K562 (cell line): ENCODE measurements around the gene GMDS. TPM values are rescaled to one million over a fixed set of nuclear protein-coding genes. Genes with fewer than 3 reads are reported as not detected.

Experiments used
- ATAC-seq: fragments of 200-7000 bp; cut with Tn5 transposase; 3 replicates; pipeline ENCODE4 v1.9.1; 2020; ENCODE audit warnings: moderate library complexity
- BruUV-seq: library from RNA; stranded (reverse); fragments of 400-500 nt; replicated peaks from 2 replicates; lab custom pipeline; 2021; lab: Mats Ljungman, UMichigan
- CTCF ChIA-PET: fragments of 300-600 bp; formaldehyde crosslinking; extraction: SDS; loops from one replicate; lab custom pipeline; 2021; ENCODE audit warnings: low intra/inter-chr PET ratio; lab: Yijun Ruan, JAX
- POLR2A ChIA-PET: fragments of 300-600, 350-650 bp; sonication (Branson Sonifier 250); formaldehyde crosslinking; extraction: SDS; loops from one replicate; lab custom pipeline; 2021; ENCODE audit warnings: antibody characterized with exemption, inconsistent platforms; lab: Yijun Ruan, JAX
- DNase-seq, 4 experiments: peaks; one replicate each; pipeline versions ENCODE4 v3.0.0 to v3.0.0-alpha.2; 2011 to 2018; ENCODE audit warnings: low spot score in 3 of 4, mixed read lengths in 3 of 4; ENCODE audit errors: extremely low read depth in 1 of 4
- FAIRE-seq: peaks from 2 replicates; lab custom pipeline; 2011; peaks lifted over from hg19 to GRCh38; lab: Jason Lieb, UNC
- H2AFZ ChIP-seq: 2 replicates; pipeline ENCODE4 v1.6.0; 2011; ENCODE audit warnings: low read depth, low read length, control low read depth, inconsistent platforms
- H3K27ac ChIP-seq: fragments of 200-600 bp; 3 replicates; pipeline ENCODE4 v1.8.0; 2011; ENCODE audit warnings: low read depth, mild to moderate bottlenecking, control low read depth, inconsistent platforms, low read length, moderate library complexity, mixed read lengths; ENCODE audit errors: extremely low read depth
- H3K27me3 ChIP-seq, 2 experiments: fragments of 300-600 bp in 1 of 2; 2 replicates in 1 of 2; 3 replicates in 1 of 2; pipeline versions ENCODE4 v1.6.0 to v1.8.0; 2011; ENCODE audit warnings: inconsistent platforms in 2 of 2, low read length in 2 of 2, mild to moderate bottlenecking in 1 of 2, mixed read lengths in 1 of 2, moderate library complexity in 1 of 2; ENCODE audit not compliant: control insufficient read depth in 2 of 2, insufficient read depth in 2 of 2
- H3K36me3 ChIP-seq: fragments of 300-600 bp; 3 replicates; pipeline ENCODE4 v1.8.0; 2011; ENCODE audit warnings: mild to moderate bottlenecking, low read length, inconsistent platforms; ENCODE audit not compliant: control insufficient read depth, insufficient read depth
- H3K4me1 ChIP-seq, 2 experiments: fragments of 200-600 bp in 1 of 2; replicated peaks in 1 of 2; 2 replicates in 1 of 2; 3 replicates in 1 of 2; pipeline versions ENCODE4 v1.5.1 to v1.8.0; 2011; ENCODE audit warnings: inconsistent platforms in 2 of 2, low read length in 2 of 2, mild to moderate bottlenecking in 1 of 2, mixed read lengths in 1 of 2, moderate library complexity in 1 of 2; ENCODE audit not compliant: control insufficient read depth in 2 of 2, insufficient read depth in 2 of 2
- H3K4me2 ChIP-seq: 2 replicates; pipeline ENCODE4 v1.6.1; 2011; ENCODE audit warnings: low read length, control low read depth, inconsistent platforms, mixed read lengths; ENCODE audit not compliant: insufficient read depth
- H3K4me3 ChIP-seq: fragments of 200-600 bp; sonication (generic), shearing (Covaris generic); 2 replicates; pipeline ENCODE4 v1.5.1; 2016; ENCODE audit warnings: control low read depth, inconsistent platforms
- H3K79me2 ChIP-seq: fragments of 200-600 bp; 3 replicates; pipeline ENCODE4 v1.8.0; 2011; ENCODE audit warnings: low read length, inconsistent platforms; ENCODE audit not compliant: control insufficient read depth, insufficient read depth
- H3K9ac ChIP-seq, 2 experiments: 2 replicates each; pipeline versions ENCODE4 v1.6.0 to v1.6.1; 2011; ENCODE audit warnings: low read depth in 2 of 2, low read length in 2 of 2, control low read depth in 1 of 2, inconsistent platforms in 1 of 2, mild to moderate bottlenecking in 1 of 2, mixed read lengths in 1 of 2; ENCODE audit not compliant: insufficient read depth in 1 of 2
- H3K9me1 ChIP-seq: one replicate; pipeline ENCODE4 v1.6.0; 2011; ENCODE audit warnings: inconsistent platforms, mild to moderate bottlenecking, low read length, moderate library complexity; ENCODE audit not compliant: control insufficient read depth, insufficient read depth
- H3K9me3 ChIP-seq: replicated peaks from 2 replicates; pipeline ENCODE4 v1.5.1; 2011; ENCODE audit warnings: low read depth, low read length, inconsistent platforms; ENCODE audit not compliant: control insufficient read depth, insufficient read depth
- H4K20me1 ChIP-seq: replicated peaks from 2 replicates; pipeline ENCODE4 v1.6.1; 2011; ENCODE audit warnings: low read length, inconsistent platforms, mixed read lengths; ENCODE audit not compliant: control insufficient read depth, insufficient read depth
- BRF1 ChIP-seq: IDR thresholded peaks from 3 replicates; pipeline ENCODE4 v1.6.1; 2011; ENCODE audit warnings: borderline replicate concordance, mild to moderate bottlenecking; ENCODE audit not compliant: insufficient read length; ENCODE audit errors: extremely low read depth
- CREM ChIP-seq: IDR thresholded peaks from 2 replicates; pipeline ENCODE4 v1.6.1; 2014; ENCODE audit warnings: antibody characterized with exemption, low read depth
- E2F6 ChIP-seq, 2 experiments: IDR thresholded peaks; 2 replicates each; pipeline ENCODE4 v1.6.1; 2011; ENCODE audit warnings: borderline replicate concordance in 1 of 2, control low read depth in 1 of 2, low read depth in 1 of 2, low read length in 1 of 2, mild to moderate bottlenecking in 1 of 2, mixed read lengths in 1 of 2, moderate library complexity in 1 of 2; ENCODE audit not compliant: insufficient read depth in 1 of 2, insufficient read length in 1 of 2, poor library complexity in 1 of 2, severe bottlenecking in 1 of 2; ENCODE audit errors: extremely low read depth in 1 of 2
- FOXJ3 ChIP-seq: sonication (generic); formaldehyde crosslinking; IDR thresholded peaks from 2 replicates; pipeline ENCODE4 v1.4.0; 2020; ENCODE audit warnings: mild to moderate bottlenecking, missing genetic modification reagents
- HNRNPUL1 ChIP-seq: fragments of 200-400 bp; formaldehyde crosslinking; IDR thresholded peaks from 2 replicates; pipeline ENCODE4 v1.6.1; 2017; ENCODE audit warnings: low read length
- KAT8 ChIP-seq: fragments of 450-650 bp; IDR thresholded peaks from 2 replicates; pipeline ENCODE4 v1.6.1; 2016; ENCODE audit warnings: low read depth, mild to moderate bottlenecking
- MBD1 ChIP-seq: fragments of 250-450 bp; sonication (Bioruptor Pico); IDR thresholded peaks from 2 replicates; pipeline ENCODE4 v1.8.0; 2022; ENCODE audit warnings: inconsistent platforms
- MLX ChIP-seq, 2 experiments: fragments of 450-650 bp in 1 of 2; sonication (generic) in 1 of 2; formaldehyde crosslinking; conservative IDR thresholded peaks; 2 replicates each; pipeline versions ENCODE4 v1.4.0 to v1.8.1; 2020 to 2022; ENCODE audit warnings: mild to moderate bottlenecking in 1 of 2, missing genetic modification reagents in 1 of 2
- MTF1 ChIP-seq: fragments of 250-450 bp; sonication (Bioruptor Pico); IDR thresholded peaks from 2 replicates; pipeline ENCODE4 v1.9.0; 2021; ENCODE audit warnings: moderate library complexity, mild to moderate bottlenecking, inconsistent platforms, borderline replicate concordance
- PCBP2 ChIP-seq: fragments of 200-400 bp; formaldehyde crosslinking; IDR thresholded peaks from 2 replicates; pipeline ENCODE4 v1.6.1; 2018; ENCODE audit warnings: low read length, low read depth, mild to moderate bottlenecking, moderate library complexity; ENCODE audit not compliant: poor library complexity, severe bottlenecking
- RBBP5 ChIP-seq: fragments of 200-600 bp; sonication (generic); IDR thresholded peaks from 2 replicates; pipeline ENCODE4 v1.6.1; 2012; ENCODE audit warnings: borderline replicate concordance, mild to moderate bottlenecking, low read length, control low read depth, inconsistent platforms; ENCODE audit not compliant: insufficient read depth, poor library complexity, severe bottlenecking
- STAG1 ChIP-seq: sonication (generic); formaldehyde crosslinking; IDR thresholded peaks from 2 replicates; pipeline ENCODE4 v1.5.0; 2020; ENCODE audit warnings: missing genetic modification reagents, borderline replicate concordance
- TARDBP ChIP-seq: fragments of 450-650 bp; IDR thresholded peaks from 2 replicates; pipeline ENCODE4 v1.6.1; 2016
- ZC3H8 ChIP-seq: fragments of 450-650 bp; IDR thresholded peaks from 2 replicates; pipeline ENCODE4 v1.6.1; 2017
- ZFP30 ChIP-seq: fragments of 250-450 bp; sonication (Bioruptor Pico); IDR thresholded peaks from 2 replicates; pipeline ENCODE4 v1.8.0; 2022; ENCODE audit warnings: moderate library complexity, mild to moderate bottlenecking, inconsistent platforms, borderline replicate concordance
- ZNF239 ChIP-seq: fragments of 250-450 bp; sonication (Bioruptor Pico); IDR thresholded peaks from 2 replicates; pipeline ENCODE4 v1.4.0; 2020; ENCODE audit warnings: mild to moderate bottlenecking
- ZNF57 ChIP-seq: fragments of 450-650 bp; formaldehyde crosslinking; IDR thresholded peaks from 2 replicates; pipeline ENCODE4 v1.4.0; 2020; ENCODE audit warnings: mild to moderate bottlenecking, moderate library complexity
- WGBS: fragments of 100-300 bp; shearing (Covaris generic); methylation state at CpG from one replicate; pipeline ENCODE4 v1.1.6; 2016; ENCODE audit warnings: low coverage, mixed read lengths; ENCODE audit not compliant: insufficient coverage; ENCODE audit errors: missing lambda C conversion rate; 5-methylcytosine and 5-hydroxymethylcytosine counted together
- in situ Hi-C: fragments of 300-500 bp; cut with MboI; formaldehyde crosslinking; loops from 4 replicates; pipeline ENCODE4 v1.15.0; 2018; ENCODE audit warnings: inconsistent platforms, mixed read lengths
- intact Hi-C: fragments of 100-400 bp; cut with micrococcal nuclease; formaldehyde crosslinking; loops from 2 replicates; pipeline ENCODE4 v1.14.2; 2022
- polyA plus RNA-seq, 8 experiments: library from polyadenylated mRNA; depleted of rRNA in 4 of 8; stranded (reverse) in 5 of 8; unstranded in 3 of 8; fragments of >200 nt; fragmentation: Nextera tagmentation in 2 of 8; fragmentation: Illumina TruSeq in 1 of 8; extraction: Ambion mirVana in 2 of 8; extraction: Trizol in 1 of 8; gene quantifications; 2 replicates each; pipeline versions ENCODE4 v1.2.1 to v1.2.3, GENCODE V29; 2011 to 2014; ENCODE audit warnings: inconsistent platforms in 1 of 8, missing spikeins in 1 of 8
- total RNA-seq, 7 experiments: library from RNA; depleted of rRNA in 6 of 7; stranded (reverse); fragments of >200 nt in 6 of 7; fragmentation: Illumina TruSeq in 2 of 7; extraction: Trizol in 2 of 7; gene quantifications; 2 replicates each; pipeline versions ENCODE4 v1.2.1 to v1.2.3, GENCODE V29; 2011 to 2021; ENCODE audit warnings: low replicate concordance in 1 of 7

The GMDS gene
- total and polyA plus RNA-seq, 9 of the 15 experiments (the other 6 are each of a cell fraction or from before 2014, with no cell fraction given): 0.48 to 31.8 (median 13.4) TPM

GRCh38 chr6:2231438-2231837 lies 14.0 kb downstream of the GMDS start:
- in situ Hi-C loops (no loop called here), intact Hi-C loops (no loop called here)
- H3K27ac ChIP-seq: no peak overlapping the region
- peaks cover 5 to 17% of the 10 kb centered on the region in 2 experiments for H3K27me3 ChIP-seq
- no peaks in the 10 kb centered on the region for H3K9me3 ChIP-seq
- 12% methylated on average over 4 of the region's 4 CpGs for WGBS
- FAIRE-seq: no peak
- no peak for ATAC-seq
- no peak for DNase-seq
- CTCF ChIA-PET: no interaction called here
- H3K9ac ChIP-seq: no peak overlapping the region
- H3K4me3 ChIP-seq: no peak overlapping the region
- no TSS peak for BruUV-seq
- no peak overlapping the region for H3K4me2 ChIP-seq
- H2AFZ ChIP-seq: no peak overlapping the region
- H3K4me1 ChIP-seq: no peaks in the 10 kb centered on the region
- H3K79me2 ChIP-seq: no peaks in the 10 kb centered on the region
- H3K9me1 ChIP-seq: no peaks in the 10 kb centered on the region
- POLR2A ChIA-PET: interaction anchor here (0.6 kb wide), 1 partner anchor 313 kb away, joined by 3 read pairs; no protein-coding TSS in a partner anchor
- peaks cover 19% of the 10 kb centered on the region; the same call in 1 of the 2 replicates for H4K20me1 ChIP-seq
- no peaks in the 10 kb centered on the region for H3K36me3 ChIP-seq
- TF ChIP-seq FOXJ3 (CRISPR knock-in tag) (no peak), ZNF57 (no peak), ZC3H8 (no peak), HNRNPUL1 (no peak), KAT8 (no peak), CREM (no peak), ZNF239 (CRISPR knock-in tag) (no peak), ZFP30 (CRISPR knock-in tag) (no peak), TARDBP (no peak), MLX (CRISPR knock-in tag; conservative IDR thresholded peaks at IDR 0.05) (no peak), RBBP5 (no peak), BRF1 (no peak), STAG1 (CRISPR knock-in tag) (no peak), E2F6 (IDR thresholded peaks at IDR 0.05; ENCODE audit: borderline replicate concordance in 1 of 2, extremely low read depth in 1 of 2, insufficient read depth in 1 of 2, insufficient read length in 1 of 2, low read depth in 1 of 2, low read length in 1 of 2, poor library complexity in 1 of 2, severe bottlenecking in 1 of 2) (no peak), PCBP2 (no peak), MBD1 (CRISPR knock-in tag) (no peak), MTF1 (no peak)
